HG03575 (cell line): Measurements from ENCODE around the gene EBF4.

ENCODE experiments used
- ATAC-seq: cut with Tn5 transposase; IDR thresholded peaks from one replicate; pipeline ENCODE4 v1.9.1; 2021; ENCODE audit not compliant: unreplicated experiment, insufficient number of reproducible peaks, low FRiP score; ENCODE audit errors: extremely low read depth

EBF4 gene

GRCh38 chr20:2698186-2698817, 5.7 kb downstream of the EBF4 start:
- no peak for ATAC-seq

GRCh38 chr20:2698912-2699311, 6.3 kb downstream of the EBF4 start:
- ATAC-seq = no peak

DNA sequence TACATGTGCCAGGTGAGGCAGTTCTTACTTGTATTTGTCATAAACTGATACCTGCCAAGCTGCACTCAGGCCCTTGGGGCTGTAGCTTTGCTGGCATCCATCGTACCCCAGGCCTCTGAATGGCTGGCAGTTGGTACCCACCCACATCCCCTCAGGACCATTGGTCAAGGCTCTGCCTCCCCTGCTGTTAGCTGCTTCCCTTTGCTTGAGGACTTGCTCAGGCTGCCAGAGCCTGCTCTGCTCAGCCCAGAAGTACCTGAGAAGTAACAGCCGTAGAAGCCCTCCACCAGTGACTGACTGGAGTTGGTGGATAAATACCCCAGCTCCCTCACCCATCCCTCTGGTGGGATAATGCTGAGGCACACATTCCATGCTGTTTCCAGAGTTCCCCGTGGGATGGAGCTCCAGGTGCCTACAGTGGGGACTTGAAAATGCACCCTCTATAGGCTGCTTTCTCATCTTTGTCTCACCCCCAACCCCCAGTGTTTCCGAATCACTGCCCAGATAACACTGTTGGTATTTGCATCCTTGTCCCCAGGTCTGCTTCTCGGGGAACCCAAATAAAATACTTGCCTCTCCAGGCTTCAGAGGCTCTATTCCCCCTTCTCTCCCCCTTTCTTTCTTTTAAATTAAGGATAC, 7.3 kb downstream of the EBF4 start:
- ATAC-seq = no peak

GRCh38 chr20:2700913-2701620, 8.5 kb downstream of the EBF4 start:
- ATAC-seq = no peak

DNA sequence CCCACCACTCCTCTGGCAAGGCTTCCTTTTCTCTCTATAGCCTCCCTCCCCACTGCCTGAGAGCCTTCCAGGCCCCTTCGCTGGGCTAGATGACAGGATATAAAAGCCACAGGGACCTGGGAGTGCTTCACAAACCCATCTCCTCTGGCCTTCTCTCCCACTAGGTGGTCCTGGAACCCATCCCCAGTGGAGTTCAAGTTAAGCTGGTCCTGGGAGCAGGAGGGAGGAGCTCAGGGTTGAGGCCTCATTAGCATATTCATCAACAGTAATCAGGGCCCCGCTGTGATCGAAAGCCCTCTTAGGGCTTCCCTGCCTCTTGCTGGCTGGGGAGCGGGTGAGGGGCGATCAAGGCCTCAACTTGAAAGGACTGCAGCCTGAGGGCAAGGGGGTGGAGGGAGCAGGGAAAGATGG, 9.1 kb downstream of the EBF4 start:
- no peak for ATAC-seq

DNA sequence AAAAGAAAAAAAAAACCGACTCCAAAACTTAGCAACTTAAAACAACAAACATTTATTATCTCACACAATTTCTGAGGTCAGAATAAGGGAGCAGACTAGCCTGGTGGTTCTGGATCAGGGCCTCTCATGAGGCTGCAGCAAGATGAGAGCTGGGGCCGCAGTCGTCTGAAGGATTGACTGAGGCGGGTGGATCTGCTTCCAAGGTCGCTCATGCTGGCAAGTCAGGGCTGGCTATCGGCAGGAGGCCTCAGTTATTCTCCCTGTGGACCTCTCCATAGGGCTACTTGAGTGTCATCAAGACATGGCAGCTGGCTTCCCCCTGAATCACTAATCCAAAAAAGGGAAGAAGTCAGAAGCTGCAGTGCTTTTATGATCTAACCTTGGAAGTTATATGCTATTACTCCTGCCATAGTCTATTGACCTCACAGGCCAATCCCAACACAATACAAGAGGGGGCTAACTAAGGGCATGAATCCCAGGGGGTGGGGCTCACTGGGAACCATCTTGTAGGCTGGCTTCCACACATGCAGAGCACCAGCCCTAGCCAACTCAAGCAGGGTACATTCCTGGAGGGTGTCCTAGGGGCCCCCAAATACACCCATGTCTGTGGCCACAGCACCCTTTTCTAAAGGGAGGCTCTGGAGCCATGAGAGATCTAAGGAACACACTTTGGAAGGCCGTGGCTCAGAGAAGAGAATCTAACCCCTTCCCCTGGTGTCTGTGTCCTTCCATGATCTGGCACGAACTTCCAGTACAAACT, 11.3 kb downstream of the EBF4 start:
- no peak for ATAC-seq

GRCh38 chr20:2705931-2706645, 13.5 kb downstream of the EBF4 start:
- ATAC-seq = no peak

- ATAC-seq = no peak
Measured at GRCh38 chr20:2706688-2707352, 14.2 kb downstream of the EBF4 start.

- ATAC-seq = no peak
Measured at GRCh38 chr20:2707353-2708072, 14.9 kb downstream of the EBF4 start.

DNA sequence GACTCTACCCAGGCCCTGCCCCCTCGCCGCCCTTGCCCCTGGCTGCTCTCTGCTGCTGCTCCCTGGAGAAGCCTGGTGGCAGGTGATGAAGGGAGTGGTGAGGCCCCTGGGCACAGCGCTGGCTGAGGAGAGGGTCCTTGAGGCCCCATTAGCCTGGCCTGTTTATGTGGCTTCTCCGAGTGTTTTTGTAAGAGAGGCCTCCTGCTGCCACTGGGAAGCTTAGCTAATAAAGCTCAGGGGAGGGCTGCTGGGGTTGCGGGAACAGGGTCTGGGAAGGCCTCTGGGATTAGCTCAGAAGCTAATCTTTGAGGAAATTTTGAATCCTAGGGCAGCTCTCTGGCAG, 15.5 kb downstream of the EBF4 start:
- ATAC-seq = no peak

DNA sequence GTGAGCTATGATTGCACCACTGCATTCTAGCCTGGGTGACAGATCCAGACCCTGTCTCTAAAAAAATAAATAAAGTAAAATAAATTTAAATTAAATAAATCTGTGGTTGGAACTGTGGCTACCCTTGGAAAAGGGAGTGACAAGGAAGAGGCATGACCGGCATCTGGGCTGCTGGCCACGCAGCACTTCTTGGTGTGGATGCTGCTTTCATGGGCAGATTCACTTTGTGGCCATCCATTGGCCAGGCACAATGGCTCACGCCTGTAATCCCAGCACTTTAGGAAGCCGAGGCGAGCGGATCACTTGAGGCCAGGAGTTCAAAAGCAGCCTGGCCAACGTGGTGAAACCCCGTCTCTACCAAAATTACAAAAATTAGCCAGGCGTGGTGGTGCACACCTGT, 16.1 kb downstream of the EBF4 start:
- no peak for ATAC-seq

DNA sequence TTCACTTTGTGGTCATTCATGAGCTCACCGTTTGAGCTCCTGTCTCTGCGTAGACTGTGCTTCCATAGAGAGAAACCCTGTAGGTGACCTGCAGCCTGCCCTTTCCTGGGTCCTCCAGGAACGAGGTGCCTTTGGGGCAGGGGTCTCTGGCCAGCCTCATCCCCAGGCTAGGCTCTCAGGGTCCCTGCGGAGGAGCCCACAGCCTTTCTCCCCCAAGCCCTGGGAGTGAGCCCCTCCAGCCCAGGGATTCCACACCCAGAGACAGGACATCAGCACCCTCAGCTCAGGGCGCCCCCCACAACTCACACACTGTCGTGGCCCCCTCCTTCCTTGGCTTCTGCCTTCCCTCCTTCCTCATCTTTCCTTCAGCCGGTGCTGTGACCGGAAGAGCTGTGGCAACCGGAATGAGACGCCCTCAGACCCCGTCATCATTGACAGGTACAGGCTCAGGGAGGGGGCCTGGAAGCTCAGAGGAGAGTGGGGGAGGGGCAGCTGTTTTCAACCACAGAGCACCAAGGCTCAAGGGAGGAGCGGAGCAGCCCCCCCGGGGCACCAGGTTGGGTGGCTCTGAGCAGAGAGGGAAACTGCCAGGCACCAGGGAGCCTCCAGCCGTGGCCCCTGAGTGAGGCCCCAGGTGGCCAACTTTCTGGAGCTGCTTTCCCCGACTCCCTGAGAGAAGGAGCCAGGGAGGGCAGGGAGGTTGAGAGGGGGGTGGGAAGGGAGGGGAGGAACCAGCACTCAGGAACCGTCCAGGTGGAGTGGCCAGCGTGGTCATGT, 16.8 kb downstream of the EBF4 start:
- no peak for ATAC-seq

- no peak for ATAC-seq
Measured at GRCh38 chr20:2713285-2713684, 20.7 kb downstream of the EBF4 start.

DNA sequence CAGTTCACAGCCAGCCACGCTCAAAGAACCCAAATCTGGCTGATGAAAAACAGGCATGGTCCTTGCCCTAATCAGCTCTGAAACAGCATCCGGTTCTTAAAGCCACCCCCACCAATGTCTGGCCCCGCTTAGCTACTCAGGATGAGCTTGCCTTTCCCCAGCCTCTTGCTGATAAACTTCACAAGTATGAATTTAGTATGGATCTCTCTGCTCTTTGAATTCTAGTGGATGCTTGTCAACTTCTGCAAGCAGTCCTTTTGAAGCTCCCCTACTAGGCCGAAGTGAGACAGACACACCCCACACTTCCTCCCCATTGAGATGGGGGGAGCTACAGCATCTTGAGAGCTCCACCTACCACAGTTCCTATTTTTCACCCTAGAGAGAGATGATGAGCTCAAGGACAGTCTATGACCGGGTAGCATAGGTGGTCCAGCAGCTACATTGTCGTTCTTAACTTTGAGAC, 36.7 kb downstream of the EBF4 start:
- no peak for ATAC-seq

GRCh38 chr20:2729791-2730190, 37.2 kb downstream of the EBF4 start:
- no peak for ATAC-seq

DNA sequence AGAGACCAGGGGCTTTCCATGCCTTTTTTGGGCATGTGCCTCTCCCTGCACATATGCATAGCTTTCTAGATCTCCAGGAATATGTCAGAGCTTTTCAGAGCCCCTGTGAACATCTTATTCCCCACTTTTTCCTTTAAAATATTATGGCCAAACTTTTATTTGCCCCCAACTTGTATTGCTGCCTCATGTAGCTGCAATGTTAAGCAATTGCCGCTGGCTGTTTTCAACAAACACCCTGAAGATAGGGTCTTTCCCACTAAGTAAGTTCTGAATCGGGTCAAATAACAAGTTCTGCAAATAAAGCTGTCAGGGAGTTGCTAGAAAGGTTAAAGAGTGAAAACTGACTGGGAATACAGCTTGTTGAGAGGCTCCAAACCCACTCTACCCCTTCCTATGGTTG, 42.3 kb downstream of the EBF4 start:
- no peak for ATAC-seq

GRCh38 chr20:2736441-2736840, 43.9 kb downstream of the EBF4 start:
- no peak for ATAC-seq
